ENCODE results near the gene AKR1C3.

DNA sequence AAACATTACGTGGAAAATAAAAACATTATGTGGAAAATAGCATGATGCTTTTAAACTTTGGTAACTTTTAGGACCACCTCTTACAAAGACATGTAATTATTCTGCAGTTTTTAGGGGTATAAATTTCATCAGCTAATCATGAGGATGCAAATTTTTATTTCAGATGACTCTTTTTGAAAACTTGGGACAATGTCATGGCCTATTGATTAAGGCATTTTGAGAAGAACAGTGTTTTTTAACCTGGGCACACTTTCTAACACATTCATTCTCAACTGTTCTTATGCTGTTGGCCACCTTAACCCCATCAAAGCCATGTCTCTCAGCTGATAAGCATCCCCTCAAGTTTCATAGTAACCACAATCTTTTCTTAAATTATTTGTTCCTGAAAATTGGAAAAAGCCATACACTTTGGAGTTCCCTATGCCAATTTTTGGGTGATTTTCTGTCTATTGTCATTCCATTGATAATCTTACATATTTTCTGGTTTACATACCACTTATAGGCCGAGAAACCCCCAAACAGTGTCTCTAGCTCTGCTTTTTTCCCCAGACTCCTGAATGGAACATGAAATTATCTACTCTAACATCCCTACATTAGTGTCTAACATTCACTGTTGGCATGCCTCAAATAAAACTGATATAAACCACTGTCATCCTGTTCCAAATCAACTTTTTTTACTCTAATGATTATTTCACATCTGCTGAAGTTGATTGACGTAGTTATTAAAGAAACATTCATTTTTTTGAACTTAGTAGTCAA, 14.6 kb downstream of the AKR1C3 start:
- TF ChIP-seq, protein P1, sequence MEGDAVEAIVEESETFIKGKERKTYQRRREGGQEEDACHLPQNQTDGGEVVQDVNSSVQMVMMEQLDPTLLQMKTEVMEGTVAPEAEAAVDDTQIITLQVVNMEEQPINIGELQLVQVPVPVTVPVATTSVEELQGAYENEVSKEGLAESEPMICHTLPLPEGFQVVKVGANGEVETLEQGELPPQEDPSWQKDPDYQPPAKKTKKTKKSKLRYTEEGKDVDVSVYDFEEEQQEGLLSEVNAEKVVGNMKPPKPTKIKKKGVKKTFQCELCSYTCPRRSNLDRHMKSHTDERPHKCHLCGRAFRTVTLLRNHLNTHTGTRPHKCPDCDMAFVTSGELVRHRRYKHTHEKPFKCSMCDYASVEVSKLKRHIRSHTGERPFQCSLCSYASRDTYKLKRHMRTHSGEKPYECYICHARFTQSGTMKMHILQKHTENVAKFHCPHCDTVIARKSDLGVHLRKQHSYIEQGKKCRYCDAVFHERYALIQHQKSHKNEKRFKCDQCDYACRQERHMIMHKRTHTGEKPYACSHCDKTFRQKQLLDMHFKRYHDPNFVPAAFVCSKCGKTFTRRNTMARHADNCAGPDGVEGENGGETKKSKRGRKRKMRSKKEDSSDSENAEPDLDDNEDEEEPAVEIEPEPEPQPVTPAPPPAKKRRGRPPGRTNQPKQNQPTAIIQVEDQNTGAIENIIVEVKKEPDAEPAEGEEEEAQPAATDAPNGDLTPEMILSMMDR (IDR thresholded peaks at IDR 0.05), result no peak
- TF ChIP-seq POLR2A (IDR thresholded peaks at IDR 0.05) (no peak), POLR2AphosphoS5 (IDR thresholded peaks at IDR 0.05) (no peak)

All from prostate gland (tissue), 2 donors.